CD4-positive, alpha-beta T cell treated with Interleukin-4 for 4 hours (primary cell): ENCODE data around the gene CD151.

ENCODE experiments used
- DNase-seq: peaks from one replicate; pipeline ENCODE4 v3.0.0-alpha.2; 2020

CD151 gene

DNA sequence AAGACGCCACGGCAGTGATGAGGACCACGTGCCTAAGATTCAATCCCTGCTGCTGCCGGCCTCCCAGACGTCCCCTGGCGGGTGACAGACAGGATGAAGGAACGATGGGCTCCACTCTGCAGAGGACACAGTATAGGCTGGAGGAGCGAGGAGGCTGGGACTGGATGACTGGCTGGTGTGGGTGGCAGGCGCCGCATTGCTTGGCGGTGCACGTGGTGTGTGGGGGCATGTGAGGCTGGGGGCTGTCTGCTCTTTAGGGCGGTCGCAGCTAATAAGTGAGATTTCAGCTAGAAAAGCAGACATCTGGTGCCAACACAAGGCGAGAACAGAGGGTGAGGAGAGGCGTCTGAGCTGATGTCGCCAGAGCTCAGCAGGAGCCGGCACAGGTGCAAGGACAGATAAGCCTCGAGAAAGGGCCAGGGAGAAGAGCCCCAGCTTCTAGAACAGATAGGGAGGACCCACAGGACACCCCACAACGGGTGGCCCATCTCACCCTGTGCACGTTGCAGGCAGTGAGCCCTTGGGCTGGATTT, 43.1 kb downstream of the CD151 start:
- DNase-seq: no peak

DNA sequence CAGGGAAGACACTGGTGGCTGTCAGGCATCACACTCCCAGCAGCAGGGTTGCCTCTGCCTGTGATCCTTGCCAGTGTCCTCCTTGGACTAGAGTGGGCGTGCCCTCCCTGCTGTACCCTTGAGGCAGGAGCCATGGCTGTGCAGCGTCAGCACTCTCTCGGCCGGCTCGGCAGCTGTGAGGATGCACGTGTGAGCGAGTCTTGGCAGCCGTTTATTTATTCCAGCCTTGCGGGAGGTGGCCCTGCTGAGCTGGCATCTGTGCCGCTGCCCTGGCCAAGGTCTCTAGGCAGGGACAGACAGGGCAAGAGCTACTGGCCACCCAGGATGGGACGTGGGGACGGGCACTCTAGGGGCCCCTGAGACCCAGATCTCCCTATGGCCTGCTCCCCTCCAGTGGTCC, 43.8 kb downstream of the CD151 start:
- DNase-seq: no peak

DNA sequence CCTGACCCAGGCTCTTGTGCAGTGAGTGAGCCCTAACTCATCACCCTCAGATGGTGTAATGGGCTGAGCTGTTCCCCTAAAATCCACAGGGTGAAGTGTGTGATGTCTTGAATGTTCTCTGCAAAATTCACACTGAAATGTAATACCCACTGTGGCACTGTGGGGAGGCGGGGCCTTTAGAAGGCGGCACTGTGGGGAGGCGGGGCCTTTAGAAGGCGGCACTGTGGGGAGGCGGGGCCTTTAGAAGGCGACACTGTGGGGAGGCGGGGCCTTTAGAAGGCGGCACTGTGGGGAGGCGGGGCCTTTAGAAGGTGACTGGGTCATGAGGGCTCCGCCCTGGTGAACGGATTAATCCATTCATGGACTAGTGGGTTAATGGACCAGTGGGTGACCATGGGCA, 44.8 kb downstream of the CD151 start:
- DNase-seq: peak; percentile 2

DNA sequence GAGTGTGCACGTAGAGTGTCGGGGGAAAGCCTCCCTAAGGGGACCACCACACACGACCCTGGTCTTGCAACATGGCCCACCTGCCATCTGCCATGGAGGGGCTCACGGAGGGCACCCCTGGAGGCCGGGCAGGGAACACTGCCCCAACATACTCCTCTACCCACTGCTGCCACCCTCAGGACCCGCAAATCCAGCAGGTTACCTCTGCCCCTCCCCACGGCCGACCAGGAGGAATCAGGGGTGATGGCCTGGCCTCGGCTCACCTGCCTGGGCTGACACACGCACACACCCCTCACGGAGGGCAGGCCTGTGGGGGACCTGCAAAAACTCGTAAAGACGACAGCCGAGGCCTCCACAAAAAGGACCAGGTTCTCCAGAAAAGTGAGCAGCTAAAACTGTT, 47.7 kb downstream of the CD151 start:
- DNase-seq: no peak

DNA sequence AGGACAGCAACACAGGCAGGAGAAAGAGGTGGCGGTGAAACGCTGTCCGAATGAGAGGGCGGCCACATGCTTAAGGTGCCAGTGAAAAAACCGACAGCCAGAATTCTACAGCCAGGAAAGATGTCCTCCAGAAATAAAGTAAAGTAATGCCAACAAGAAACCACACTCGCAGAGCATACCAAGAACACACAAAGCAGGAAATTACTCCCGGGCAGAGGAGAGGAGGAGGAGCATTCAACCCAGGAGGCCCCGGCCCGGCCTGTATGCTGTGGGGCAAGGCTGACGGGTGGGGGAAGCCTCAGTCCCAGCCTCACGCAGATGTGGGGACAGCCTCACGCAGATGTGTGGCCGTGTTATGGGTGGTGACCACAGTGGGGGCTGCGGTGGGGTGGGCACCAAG, 49.8 kb downstream of the CD151 start:
- DNase-seq: no peak

DNA sequence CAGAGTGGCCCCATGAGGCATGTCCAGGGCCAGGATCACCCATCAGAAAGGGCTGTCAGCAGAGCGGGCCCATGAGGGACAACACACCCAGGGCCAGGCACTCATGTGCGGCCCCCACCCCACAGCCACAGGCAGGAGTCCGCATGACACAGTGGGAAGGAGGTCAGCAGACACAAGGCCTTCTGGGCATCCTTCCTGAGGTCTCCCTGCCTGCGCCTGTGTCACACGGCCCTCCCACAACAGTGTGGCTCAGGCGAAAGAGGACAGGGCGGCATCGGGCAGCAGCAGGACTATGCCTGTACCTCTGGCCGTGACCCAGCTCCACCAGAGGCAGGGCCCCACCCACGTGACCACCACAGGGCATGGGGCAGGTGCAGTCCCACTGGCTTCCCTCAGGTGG, 50.8 kb downstream of the CD151 start:
- DNase-seq: no peak

DNA sequence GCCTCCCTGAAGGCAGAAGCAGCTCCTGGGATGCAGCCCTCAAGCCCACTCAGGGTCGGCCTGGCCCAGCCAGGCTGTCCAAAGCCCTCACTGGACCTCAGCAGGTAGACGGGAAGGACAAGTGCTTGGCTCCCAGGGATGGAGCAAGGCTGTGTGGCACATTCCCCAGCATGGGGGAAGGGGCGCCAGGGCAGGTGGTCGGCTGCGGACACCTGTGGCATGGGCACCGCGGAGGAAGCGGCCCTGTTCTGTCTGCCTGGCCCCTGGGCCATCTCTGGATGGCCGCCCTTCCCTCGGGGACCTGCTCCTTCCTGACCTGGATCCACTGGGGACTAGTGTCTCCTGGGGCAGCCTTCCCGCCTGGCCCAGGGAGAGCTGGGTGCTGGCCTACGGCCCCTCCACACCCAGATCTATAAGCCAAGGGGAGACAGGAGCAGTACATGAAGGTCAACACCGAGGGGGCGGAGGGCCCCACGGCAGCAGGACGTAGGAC, 51.9 kb downstream of the CD151 start:
- DNase-seq: no peak

DNA sequence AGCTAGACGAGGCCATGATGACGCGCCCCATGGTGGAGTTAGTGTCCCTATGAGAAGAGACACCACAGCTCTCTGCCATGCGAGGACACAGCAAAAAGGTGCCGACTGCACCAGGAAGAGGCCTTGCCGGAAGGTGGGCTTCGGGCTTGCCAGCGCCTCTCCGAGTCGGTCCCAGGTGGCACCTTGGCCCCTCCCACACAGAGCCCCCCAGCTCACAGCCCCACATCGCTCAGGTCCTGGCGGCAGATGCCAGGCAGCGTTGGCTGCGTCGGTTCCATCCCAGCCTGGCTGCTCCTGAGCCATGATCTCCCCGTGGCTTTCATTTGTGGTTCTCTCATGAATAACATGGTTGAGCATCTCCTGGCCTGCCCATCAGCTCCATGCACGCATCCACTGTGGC, 53.8 kb downstream of the CD151 start:
- DNase-seq: no peak

DNA sequence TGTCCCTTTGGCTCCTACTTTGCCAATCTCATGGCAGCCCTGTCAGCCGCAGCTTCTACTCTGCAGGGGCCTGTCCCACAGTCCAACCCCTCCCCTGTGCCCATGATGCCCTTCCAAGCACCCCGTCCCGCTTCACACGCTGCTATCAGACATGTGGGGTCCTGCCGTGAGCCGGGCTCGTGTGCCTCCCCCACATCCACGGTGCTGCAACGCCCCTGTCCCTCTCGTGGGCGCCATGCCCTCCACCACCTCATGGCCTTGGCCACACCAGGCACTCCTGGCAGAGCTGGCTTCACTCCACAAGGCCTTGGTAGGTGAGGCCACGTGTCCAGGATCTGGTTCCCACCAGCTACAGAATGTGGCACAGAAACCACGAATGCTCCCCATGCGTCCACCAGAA, 54.8 kb downstream of the CD151 start:
- DNase-seq: no peak
